Activated CD4-positive, alpha-beta T cell treated with anti-CD3 and anti-CD28 coated beads for 36 hours (primary cell): Measurements from ENCODE around the gene TMED8. TPM values are rescaled to one million over a fixed set of nuclear protein-coding genes. Genes with fewer than 3 reads are reported as not detected.
A peak's percentile ranks its signal among the peaks of the same experiment; 100 is the strongest.

ENCODE experiments used
- ATAC-seq: fragments of 200-7000 bp; cut with Tn5 transposase; one replicate; pipeline ENCODE4 v1.10.0; 2021; ENCODE audit warnings: mild to moderate bottlenecking, moderate library complexity
- CTCF ChIA-PET: fragments of 350-600 bp; sonication (Branson Sonifier 250); formaldehyde crosslinking; loops from one replicate; lab custom pipeline; 2021; ENCODE audit warnings: antibody characterized with exemption; lab: Charles Lee
- POLR2A ChIA-PET: fragments of 350-600 bp; sonication (Branson Sonifier 250); formaldehyde crosslinking; loops from one replicate; lab custom pipeline; 2021; ENCODE audit warnings: antibody characterized with exemption, inconsistent platforms; lab: Charles Lee
- DNase-seq: peaks from one replicate; pipeline ENCODE4 v3.0.0-alpha.2; 2020
- H3K27ac Mint-ChIP-seq: one replicate; pipeline ENCODE4 v1.8.0; 2021; ENCODE audit warnings: mixed read lengths
- H3K27me3 Mint-ChIP-seq: one replicate; pipeline ENCODE4 v1.8.0; 2021; ENCODE audit warnings: mixed read lengths
- H3K36me3 Mint-ChIP-seq: one replicate; pipeline ENCODE4 v1.8.0; 2021; ENCODE audit warnings: low read depth, mixed read lengths
- H3K4me1 Mint-ChIP-seq: one replicate; pipeline ENCODE4 v1.8.0; 2021; ENCODE audit warnings: mixed read lengths
- H3K4me3 Mint-ChIP-seq: one replicate; pipeline ENCODE4 v1.8.0; 2021; ENCODE audit warnings: mild to moderate bottlenecking, moderate library complexity, mixed read lengths
- H3K9me3 Mint-ChIP-seq: one replicate; pipeline ENCODE4 v1.8.0; 2021; ENCODE audit warnings: low read depth, mixed read lengths
- intact Hi-C, 2 experiments: fragments of 100-400 bp; cut with DNase I in 1 of 2; cut with micrococcal nuclease in 1 of 2; formaldehyde crosslinking; loops; one replicate each; pipeline versions ENCODE4 v1.14.2 to v1.15.1; 2022 to 2024; cut with DNase I, micrococcal nuclease
- total RNA-seq, 2 experiments: library from RNA; stranded (reverse); gene quantifications; one replicate each; pipeline ENCODE4 v1.2.3, GENCODE V29; 2021

Gene TMED8
- total RNA-seq, 2 experiments from 2014 or later, result 25.3 to 27.9 TPM

- DNase-seq, result no peak
- no peak overlapping the region for H3K4me3 Mint-ChIP-seq
- H3K36me3 Mint-ChIP-seq, result no peaks in the 10 kb centered on the region
- no peaks in the 10 kb centered on the region for H3K27me3 Mint-ChIP-seq
- no peaks in the 10 kb centered on the region for H3K9me3 Mint-ChIP-seq
- intact Hi-C loops, result no loop called here
- H3K27ac Mint-ChIP-seq, result no peak overlapping the region
- ATAC-seq, result no peak
- ChIA-PET POLR2A (no interaction called here), CTCF (interaction anchor here (0.6 to 7.1 kb wide), 3 partner anchors 13 to 642 kb away, joined by 3 to 176 read pairs (median 73); no protein-coding TSS in a partner anchor)
- H3K4me1 Mint-ChIP-seq, result no peaks in the 10 kb centered on the region
Measured at GRCh38 chr14:77313371-77313770, 63.5 kb downstream of the TMED8 start.

GRCh38 chr14:77311217-77311616 lies 65.7 kb downstream of the TMED8 start:
- no peak for DNase-seq
- Mint-ChIP-seq H3K27me3 (no peaks in the 10 kb centered on the region), H3K4me1 (no peaks in the 10 kb centered on the region), H3K27ac (no peak overlapping the region), H3K36me3 (no peaks in the 10 kb centered on the region), H3K9me3 (no peaks in the 10 kb centered on the region), H3K4me3 (no peak overlapping the region)
- ATAC-seq, result no peak
- intact Hi-C loops, result no loop called here
- ChIA-PET POLR2A (no interaction called here), CTCF (interaction anchor here (7.1 kb wide), 1 partner anchor 11 kb away, joined by 176 read pairs; no protein-coding TSS in a partner anchor)

- intact Hi-C loops, result no loop called here
- Mint-ChIP-seq H3K27ac (no peak overlapping the region), H3K4me3 (no peak overlapping the region), H3K27me3 (no peaks in the 10 kb centered on the region), H3K36me3 (no peaks in the 10 kb centered on the region), H3K4me1 (no peaks in the 10 kb centered on the region), H3K9me3 (no peaks in the 10 kb centered on the region)
- POLR2A ChIA-PET, result interaction anchor here (0.5 kb wide), 1 partner anchor 12 kb away, joined by 8 read pairs; no protein-coding TSS in a partner anchor
- no peak for ATAC-seq
- DNase-seq, result no peak
- CTCF ChIA-PET, result interaction anchor here (1.7 to 2.0 kb wide), 2 partner anchors 11 to 20 kb away, joined by 5 read pairs; no protein-coding TSS in a partner anchor
Measured at GRCh38 chr14:77310026-77310425, 66.9 kb downstream of the TMED8 start.

GRCh38 chr14:77309131-77309530 lies 67.8 kb downstream of the TMED8 start:
- ChIA-PET CTCF (interaction anchor here (1.7 to 2.0 kb wide), 2 partner anchors 11 to 19 kb away, joined by 5 read pairs; no protein-coding TSS in a partner anchor), POLR2A (no interaction called here)
- H3K36me3 Mint-ChIP-seq, result no peaks in the 10 kb centered on the region
- H3K27me3 Mint-ChIP-seq, result no peaks in the 10 kb centered on the region
- DNase-seq (no peak), ATAC-seq (no peak)
- peaks cover 6% of the 10 kb centered on the region for H3K4me1 Mint-ChIP-seq
- H3K9me3 Mint-ChIP-seq, result no peaks in the 10 kb centered on the region
- intact Hi-C loops, result loop anchor here in 1 of 2 experiments (10.0 kb wide), 1 partner anchor 344 kb away; no protein-coding TSS in a partner anchor
- no peak overlapping the region for H3K4me3 Mint-ChIP-seq
- H3K27ac Mint-ChIP-seq, result no peak overlapping the region

- H3K36me3 Mint-ChIP-seq, result peaks cover 3% of the 10 kb centered on the region
- no peak for ATAC-seq
- POLR2A ChIA-PET, result interaction anchor here (0.6 kb wide), 1 partner anchor 212 kb away, joined by 3 read pairs; no protein-coding TSS in a partner anchor
Measured at GRCh38 chr14:77306851-77307496, 69.9 kb downstream of the TMED8 start.

GRCh38 chr14:77306416-77306815 lies 70.5 kb downstream of the TMED8 start:
- no peak for ATAC-seq

More at GRCh38 chr14:77306851-77307496, 69.9 kb downstream of the TMED8 start:
- Mint-ChIP-seq H3K27me3 (no peaks in the 10 kb centered on the region), H3K4me3 (no peak overlapping the region), H3K27ac (no peak overlapping the region), H3K4me1 (peaks cover 24% of the 10 kb centered on the region), H3K9me3 (no peaks in the 10 kb centered on the region)
- intact Hi-C loops, result loop anchor here in 1 of 2 experiments (10.0 kb wide), 1 partner anchor 342 kb away; no protein-coding TSS in a partner anchor
- CTCF ChIA-PET, result interaction anchor here (0.7 to 2.9 kb wide), 6 partner anchors 8 to 316 kb away, joined by 3 to 39 read pairs (median 3); no protein-coding TSS in a partner anchor
- no peak for DNase-seq

GRCh38 chr14:77305696-77306095 lies 71.2 kb downstream of the TMED8 start:
- POLR2A ChIA-PET, result no interaction called here

More at GRCh38 chr14:77306416-77306815, 70.5 kb downstream of the TMED8 start:
- H3K4me3 Mint-ChIP-seq, result no peak overlapping the region
- H3K27ac Mint-ChIP-seq, result no peak overlapping the region
- ChIA-PET POLR2A (interaction anchor here (0.6 kb wide), 1 partner anchor 211 kb away, joined by 3 read pairs; no protein-coding TSS in a partner anchor), CTCF (interaction anchor here (0.7 to 2.9 kb wide), 4 partner anchors 8 to 316 kb away, joined by 3 to 39 read pairs (median 3); no protein-coding TSS in a partner anchor)
- intact Hi-C loops, result loop anchor here in 1 of 2 experiments (10.0 kb wide), 1 partner anchor 342 kb away; no protein-coding TSS in a partner anchor
- H3K27me3 Mint-ChIP-seq, result no peaks in the 10 kb centered on the region
- DNase-seq, result no peak
- H3K4me1 Mint-ChIP-seq, result peaks cover 24% of the 10 kb centered on the region
- peaks cover 3% of the 10 kb centered on the region for H3K36me3 Mint-ChIP-seq
- no peaks in the 10 kb centered on the region for H3K9me3 Mint-ChIP-seq

GRCh38 chr14:77303417-77304156 lies 73.3 kb downstream of the TMED8 start:
- DNase-seq, result peak; percentile 74
- Mint-ChIP-seq H3K36me3 (peaks cover 3% of the 10 kb centered on the region), H3K27ac (peak overlapping the region; percentile 88), H3K9me3 (no peaks in the 10 kb centered on the region), H3K4me3 (no peak overlapping the region), H3K4me1 (peaks cover 24% of the 10 kb centered on the region), H3K27me3 (no peaks in the 10 kb centered on the region)
- intact Hi-C loops, result loop anchor here (1.0 to 10.0 kb wide), 13 partner anchors 13 to 404 kb away; partner anchors contain the start of genes POMT2 (in 2 of the 2), SAMD15 (in 2 of the 2), TMED8 (in 2 of the 2) and AHSA1 (in 1 of the 2)
- peak; percentile 67 for ATAC-seq
- POLR2A ChIA-PET, result interaction anchor here (2.2 kb wide), 1 partner anchor 17 kb away, joined by 8 read pairs; the partner anchor contains the start of genes GSTZ1 and POMT2
- CTCF ChIA-PET, result interaction anchor here (0.7 to 9.8 kb wide), 12 partner anchors 11 to 438 kb away, joined by 3 to 176 read pairs (median 4); partner anchors contain the start of genes GSTZ1, POMT2, SAMD15 and TMED8

More at GRCh38 chr14:77305696-77306095, 71.2 kb downstream of the TMED8 start:
- Mint-ChIP-seq H3K9me3 (no peaks in the 10 kb centered on the region), H3K4me1 (peaks cover 24% of the 10 kb centered on the region), H3K4me3 (no peak overlapping the region), H3K27ac (no peak overlapping the region), H3K27me3 (no peaks in the 10 kb centered on the region), H3K36me3 (peaks cover 3% of the 10 kb centered on the region)
- intact Hi-C loops, result loop anchor here in 1 of 2 experiments (10.0 kb wide), 1 partner anchor 341 kb away; no protein-coding TSS in a partner anchor
- ATAC-seq (no peak), DNase-seq (no peak)
- CTCF ChIA-PET, result interaction anchor here (1.3 to 9.8 kb wide), 3 partner anchors 8 to 14 kb away, joined by 3 to 176 read pairs (median 39); no protein-coding TSS in a partner anchor

- peak overlapping the region; percentile 88 for H3K27ac Mint-ChIP-seq
- no peaks in the 10 kb centered on the region for H3K27me3 Mint-ChIP-seq
- H3K36me3 Mint-ChIP-seq, result peaks cover 6% of the 10 kb centered on the region
- ATAC-seq, result peak; percentile 97
- ChIA-PET CTCF (interaction anchor here (1.0 to 9.8 kb wide), 8 partner anchors 11 to 217 kb away, joined by 3 to 176 read pairs (median 5); partner anchors contain the start of genes GSTZ1, POMT2, SAMD15 and TMED8), POLR2A (interaction anchor here (0.7 kb wide), 2 partner anchors 212 to 799 kb away, joined by 3 to 4 read pairs; no protein-coding TSS in a partner anchor)
- intact Hi-C loops, result loop anchor here (1.0 to 10.0 kb wide), 13 partner anchors 13 to 404 kb away; partner anchors contain the start of genes POMT2 (in 2 of the 2), SAMD15 (in 2 of the 2), TMED8 (in 2 of the 2) and AHSA1 (in 1 of the 2)
- no peak overlapping the region for H3K4me3 Mint-ChIP-seq
- H3K9me3 Mint-ChIP-seq, result no peaks in the 10 kb centered on the region
- peaks cover 24% of the 10 kb centered on the region for H3K4me1 Mint-ChIP-seq
- DNase-seq, result peak; percentile 78
Measured at GRCh38 chr14:77302926-77303325, 74.0 kb downstream of the TMED8 start.

GRCh38 chr14:77301103-77301502 lies 75.8 kb downstream of the TMED8 start:
- Mint-ChIP-seq H3K27me3 (no peaks in the 10 kb centered on the region), H3K36me3 (peaks cover 6% of the 10 kb centered on the region), H3K9me3 (no peaks in the 10 kb centered on the region), H3K27ac (no peak overlapping the region), H3K4me1 (peaks cover 24% of the 10 kb centered on the region), H3K4me3 (no peak overlapping the region)
- ATAC-seq (no peak), DNase-seq (peak; percentile 84)
- intact Hi-C loops, result loop anchor here (1.0 to 10.0 kb wide), 10 partner anchors 15 to 406 kb away; partner anchors contain the start of genes AHSA1 (in 1 of the 2), ALKBH1 (in 1 of the 2), SAMD15 (in 1 of the 2) and SLIRP (in 1 of the 2)
- POLR2A ChIA-PET, result interaction anchor here (0.6 kb wide), 1 partner anchor 523 kb away, joined by 4 read pairs; no protein-coding TSS in a partner anchor
- CTCF ChIA-PET, result interaction anchor here (0.7 to 9.8 kb wide), 8 partner anchors 13 to 463 kb away, joined by 3 to 176 read pairs (median 4); partner anchors contain the start of genes GSTZ1, POMT2, SAMD15 and TMED8
